GM18861 (cell line): ENCODE results near the gene ERC1.

Experiments used
- ATAC-seq: cut with Tn5 transposase; IDR thresholded peaks from one replicate; pipeline ENCODE4 v1.9.1; 2021; ENCODE audit not compliant: unreplicated experiment

ERC1 gene

GRCh38 chr12:1425396-1425729, 434.3 kb downstream of the ERC1 start:
- ATAC-seq: no peak

DNA sequence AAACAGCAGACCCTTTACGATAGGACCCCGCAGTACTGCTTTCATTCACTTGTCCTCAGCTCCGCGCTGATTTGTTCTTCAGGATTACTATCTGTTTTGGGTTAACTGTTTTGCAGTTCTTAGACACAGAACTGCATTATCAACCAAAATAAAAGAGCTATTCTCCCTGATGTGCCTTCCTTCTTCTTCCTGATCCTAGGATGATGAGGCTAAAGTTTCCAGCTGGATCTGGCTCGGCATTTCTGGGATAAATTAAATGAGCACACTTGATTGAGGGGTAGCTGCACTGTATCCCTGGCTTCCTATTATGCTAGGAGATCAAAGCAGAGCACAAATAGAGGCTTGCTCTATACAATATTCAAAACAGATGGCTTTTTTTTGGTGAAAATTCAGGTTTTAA, 437.6 kb downstream of the ERC1 start:
- ATAC-seq: no peak

GRCh38 chr12:1429980-1430379, 439.0 kb downstream of the ERC1 start:
- no peak for ATAC-seq

DNA sequence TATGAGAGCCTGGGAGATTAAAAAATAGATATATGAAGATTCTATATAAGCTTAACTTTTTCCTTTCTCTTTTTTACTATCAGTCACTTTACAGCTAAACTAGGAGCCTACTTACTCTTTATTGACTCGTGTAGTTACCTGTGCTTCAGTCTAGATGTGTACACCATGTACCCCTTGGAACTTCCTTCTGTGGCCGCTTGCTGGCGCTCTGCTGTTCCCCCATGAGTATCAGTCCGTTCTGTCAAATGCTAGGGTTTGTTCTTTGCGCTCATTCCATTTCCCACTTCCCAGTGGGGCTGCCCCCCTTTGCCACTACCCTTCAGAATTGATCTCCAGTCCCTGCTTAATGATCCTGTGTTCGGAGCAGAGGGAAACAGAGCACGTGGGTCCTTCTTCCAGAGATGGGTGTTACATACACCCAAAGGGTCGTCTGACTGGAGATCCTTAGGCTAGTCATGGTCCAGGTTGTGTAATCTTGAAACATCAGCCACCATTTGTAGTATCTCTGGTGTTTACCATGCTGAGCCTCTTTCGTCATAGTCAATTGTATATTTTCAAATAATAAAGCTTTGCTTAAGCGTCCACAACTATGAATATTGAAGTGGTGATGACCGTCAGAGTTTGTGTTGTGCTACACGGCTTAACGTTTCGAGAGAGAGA, 443.4 kb downstream of the ERC1 start:
- no peak for ATAC-seq

DNA sequence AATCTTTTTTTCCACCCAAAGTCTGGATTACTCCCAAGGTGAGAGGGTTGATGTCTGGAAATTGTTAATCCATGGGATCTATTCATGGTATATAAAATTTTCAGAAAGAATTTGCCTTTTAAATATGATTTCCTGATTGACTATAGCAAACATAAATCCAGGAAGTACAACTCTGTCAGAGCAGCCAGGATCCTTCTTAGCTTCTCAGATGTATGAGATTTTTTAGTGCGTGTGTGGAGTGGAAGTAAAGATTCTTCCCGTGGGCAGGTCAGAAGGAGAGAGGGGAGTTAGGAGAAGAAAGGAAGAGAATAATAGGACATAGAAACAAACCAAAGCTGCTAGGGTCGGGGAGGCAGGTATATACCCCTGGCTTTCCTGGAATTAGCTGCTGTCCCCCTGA, 444.0 kb downstream of the ERC1 start:
- no peak for ATAC-seq

DNA sequence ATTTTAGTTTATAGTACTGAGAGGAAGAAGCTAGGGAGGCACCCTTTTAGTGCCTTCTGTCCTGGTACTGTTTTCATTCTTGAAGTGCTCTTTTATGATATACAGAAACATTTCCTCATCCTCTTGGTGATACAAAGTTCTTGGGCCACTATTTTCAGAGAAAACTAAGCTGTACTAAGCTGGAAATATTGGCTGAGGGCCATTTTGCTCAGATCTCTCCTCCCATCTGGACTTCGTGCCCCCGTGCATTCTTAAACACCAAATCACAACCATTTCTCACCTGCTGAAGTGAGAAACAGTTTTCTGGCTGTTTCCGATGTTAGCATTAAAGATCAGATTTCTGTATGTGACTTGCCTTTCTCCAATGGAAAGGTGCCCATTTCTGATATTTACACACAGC, 444.4 kb downstream of the ERC1 start:
- ATAC-seq: no peak

- ATAC-seq: no peak
Observed at GRCh38 chr12:1436015-1436414, 445.0 kb downstream of the ERC1 start.

DNA sequence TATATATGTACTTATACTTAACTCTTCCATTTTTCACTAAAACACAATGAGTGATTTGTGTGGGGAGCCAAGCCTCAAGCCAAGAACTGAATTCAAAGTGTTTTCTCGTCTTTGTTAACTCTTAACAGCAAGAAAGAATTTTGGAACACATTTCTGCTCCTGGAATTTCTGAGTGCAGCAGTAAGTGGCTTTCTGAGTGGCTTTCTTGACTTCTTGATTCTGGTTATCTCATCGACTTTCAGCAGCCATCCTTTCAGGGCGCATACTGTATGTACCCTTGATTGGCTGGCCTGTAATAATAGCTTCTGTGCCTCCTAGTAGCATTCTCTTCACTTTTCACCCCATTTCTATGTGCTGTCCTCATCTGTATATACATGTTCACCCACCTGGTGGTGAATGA, 446.0 kb downstream of the ERC1 start:
- no peak for ATAC-seq

DNA sequence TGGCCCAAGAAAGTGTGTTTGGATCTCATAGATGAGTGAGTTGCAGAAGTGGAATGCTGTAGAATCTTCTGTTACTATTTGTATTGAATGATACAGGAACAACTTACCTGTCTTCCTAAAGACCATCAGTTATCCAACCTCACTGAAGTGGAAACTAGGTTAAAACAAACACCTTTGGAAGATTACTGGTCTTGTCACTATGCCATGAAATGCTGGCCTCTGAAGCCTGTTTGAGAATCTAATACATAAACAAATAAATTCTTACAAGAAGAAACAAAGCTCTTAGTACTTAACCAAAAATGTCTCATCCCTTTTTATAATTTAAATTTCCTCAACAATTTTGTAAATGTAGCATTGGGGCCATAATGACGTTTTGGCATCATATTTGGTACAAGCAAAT, 448.2 kb downstream of the ERC1 start:
- ATAC-seq: no peak

- ATAC-seq: no peak
Observed at GRCh38 chr12:1439687-1440086, 448.7 kb downstream of the ERC1 start.

- no peak for ATAC-seq
Observed at GRCh38 chr12:1443421-1444141, 452.6 kb downstream of the ERC1 start.

DNA sequence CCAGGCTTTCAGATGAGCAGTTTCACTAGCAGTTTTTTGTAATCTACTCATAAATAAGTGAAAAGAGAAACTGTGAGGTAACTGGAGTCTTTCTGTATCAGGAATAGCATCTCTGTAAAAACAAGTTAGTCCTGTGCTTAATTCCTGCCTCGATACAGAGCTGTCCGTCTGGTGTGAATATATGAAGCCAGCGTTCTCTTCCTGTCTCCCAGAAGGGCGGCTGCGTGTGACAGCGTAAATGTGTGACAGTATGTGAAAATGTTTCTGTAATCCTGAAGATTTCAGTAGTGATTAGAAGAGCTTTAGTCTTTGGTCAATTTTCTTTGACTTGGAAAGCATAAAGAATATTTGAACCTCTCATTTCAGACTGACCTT, 453.1 kb downstream of the ERC1 start:
- ATAC-seq: no peak

- ATAC-seq: no peak
Observed at GRCh38 chr12:1445807-1446206, 454.8 kb downstream of the ERC1 start.

- ATAC-seq: no peak
Observed at GRCh38 chr12:1448336-1448735, 457.3 kb downstream of the ERC1 start.

- no peak for ATAC-seq
Observed at GRCh38 chr12:1453810-1454209, 462.8 kb downstream of the ERC1 start.

GRCh38 chr12:1456885-1457284, 465.9 kb downstream of the ERC1 start:
- ATAC-seq: no peak

DNA sequence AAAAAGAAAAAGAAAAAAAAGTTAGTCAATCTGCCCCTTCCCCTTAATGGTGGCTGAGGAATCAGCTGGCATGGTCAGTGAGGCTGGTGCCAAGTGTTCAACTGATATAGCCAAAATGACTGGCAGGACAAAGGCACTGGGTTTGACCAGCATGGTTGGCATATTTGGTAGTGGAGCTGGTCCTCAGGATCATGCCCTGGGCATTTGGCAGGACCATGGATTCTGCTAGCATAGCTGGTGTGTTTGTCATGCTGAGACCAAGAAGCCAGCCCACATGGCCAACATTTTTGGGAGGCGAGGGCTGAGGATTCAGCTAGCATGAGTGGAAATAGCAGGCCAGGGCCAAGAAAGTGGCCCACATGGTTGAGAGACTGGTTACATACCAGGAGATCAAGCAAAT, 466.9 kb downstream of the ERC1 start:
- ATAC-seq: no peak

GRCh38 chr12:1459339-1459738, 468.3 kb downstream of the ERC1 start:
- ATAC-seq: no peak

DNA sequence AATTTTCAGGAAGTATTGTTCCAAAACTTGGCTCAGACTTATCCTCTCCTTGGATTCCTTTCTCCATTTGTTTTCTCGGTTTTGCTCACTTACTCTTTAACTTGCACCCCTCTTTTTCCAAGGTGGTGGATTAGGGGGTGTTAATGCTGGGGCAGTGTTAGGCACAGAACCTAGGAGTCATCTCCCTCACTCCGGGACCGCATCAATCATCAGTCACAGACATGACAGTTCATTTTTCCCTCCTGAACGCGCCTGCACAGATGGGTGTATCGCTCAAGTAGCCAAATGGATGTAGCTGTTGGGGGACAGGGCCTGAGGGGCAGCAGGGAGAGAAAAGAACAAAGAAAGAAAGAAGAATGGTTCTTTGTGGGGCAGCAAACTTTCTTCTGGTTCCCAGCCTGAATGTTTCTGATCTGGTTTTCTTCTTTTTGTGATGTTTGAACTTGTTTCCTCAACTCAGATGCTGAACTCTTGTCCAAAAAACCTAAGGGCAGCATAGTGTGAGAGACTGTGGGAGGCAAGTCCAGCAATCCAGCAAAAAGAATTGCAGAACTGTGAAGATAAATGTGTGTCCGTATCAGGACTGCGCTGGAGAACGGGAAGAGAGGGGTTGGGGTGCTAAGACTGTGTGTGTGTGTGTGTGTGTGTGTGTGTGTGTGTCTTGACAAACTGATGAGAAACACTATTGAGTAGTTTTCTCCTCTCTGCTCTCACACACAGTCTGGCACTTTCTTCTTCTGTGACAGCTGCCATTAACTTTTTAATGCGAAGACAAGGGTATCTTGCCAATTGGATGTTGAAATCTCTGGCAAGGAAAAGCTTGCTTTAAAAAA, 472.3 kb downstream of the ERC1 start:
- ATAC-seq: no peak

- ATAC-seq: no peak
Observed at GRCh38 chr12:1464925-1465324, 473.9 kb downstream of the ERC1 start.

GRCh38 chr12:1465990-1466389, 475.0 kb downstream of the ERC1 start:
- ATAC-seq: no peak

DNA sequence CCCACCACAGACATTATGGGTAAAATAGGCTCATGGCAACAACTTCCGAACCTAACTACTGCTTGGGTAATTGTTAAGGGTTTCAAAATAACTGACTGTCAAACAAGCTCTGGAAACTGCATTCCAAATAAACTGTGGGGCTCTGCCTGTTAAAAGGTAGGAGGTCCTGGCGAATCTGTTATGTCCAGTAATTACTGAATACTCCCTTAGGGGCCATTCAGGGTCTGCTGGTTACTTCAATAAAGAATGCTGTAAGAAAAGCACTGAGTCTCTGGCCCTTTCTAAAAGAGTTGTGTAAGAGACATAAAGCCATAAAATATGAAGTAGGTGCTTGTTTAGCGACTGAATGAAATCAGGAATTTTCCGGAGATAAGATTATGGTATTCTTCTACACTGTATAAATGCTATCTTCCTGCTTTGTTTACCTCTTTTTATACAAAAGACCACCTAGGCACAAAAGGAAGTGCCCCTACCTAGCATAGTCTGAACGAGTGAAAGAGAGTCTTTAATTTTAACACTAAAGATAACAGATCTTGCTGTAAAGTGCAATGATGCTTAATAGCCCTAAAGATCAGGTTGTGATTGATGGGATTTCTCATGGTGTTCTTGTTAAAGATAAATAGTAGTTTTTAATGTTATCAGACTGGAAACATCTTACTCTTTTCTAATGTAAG, 475.6 kb downstream of the ERC1 start:
- ATAC-seq: no peak
